ENCODE results near the gene DNHD1.

Gene DNHD1

DNA sequence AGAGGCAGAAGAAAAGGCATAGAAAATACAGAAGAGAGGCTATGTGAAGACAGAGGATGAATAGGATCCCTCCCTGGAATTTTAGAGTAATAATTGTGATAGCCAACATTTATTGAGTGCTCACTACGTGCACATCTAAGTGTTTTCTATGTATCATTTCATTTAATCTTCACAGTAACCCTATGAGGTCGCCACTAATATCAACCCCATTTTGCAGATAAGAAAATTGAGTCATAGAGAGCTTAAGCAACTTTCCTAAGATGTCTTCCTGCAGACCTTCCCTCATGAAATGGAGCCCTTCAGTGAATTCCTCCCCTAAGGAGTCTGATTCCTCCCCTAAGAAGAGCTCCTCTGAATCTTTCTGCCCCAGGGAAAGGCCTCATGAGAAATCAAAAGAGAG is 68.2 kb downstream of the DNHD1 start:
- no peaks in the 10 kb centered on the region for H3K9me3 ChIP-seq (ENCODE audit: control insufficient read depth in 1 of 2, low read length in 2 of 2)
- H3K4me3 ChIP-seq (ENCODE audit: low read depth in 1 of 2, low read length in 2 of 2) = no peak overlapping the region
- peaks cover 5 to 7% of the 10 kb centered on the region in 2 donors for H3K4me1 ChIP-seq (ENCODE audit: control insufficient read depth in 1 of 2, insufficient read depth in 2 of 2, low read length in 2 of 2)
- peaks cover 0 to 9% of the 10 kb centered on the region in 2 donors for H3K36me3 ChIP-seq (ENCODE audit: control insufficient read depth in 1 of 2, insufficient read depth in 2 of 2, low read length in 2 of 2)
- H3K27me3 ChIP-seq (ENCODE audit: low read depth, low read length) = no peaks in the 10 kb centered on the region
- no peak overlapping the region for H3K27ac ChIP-seq (ENCODE audit: low read length)

DNA sequence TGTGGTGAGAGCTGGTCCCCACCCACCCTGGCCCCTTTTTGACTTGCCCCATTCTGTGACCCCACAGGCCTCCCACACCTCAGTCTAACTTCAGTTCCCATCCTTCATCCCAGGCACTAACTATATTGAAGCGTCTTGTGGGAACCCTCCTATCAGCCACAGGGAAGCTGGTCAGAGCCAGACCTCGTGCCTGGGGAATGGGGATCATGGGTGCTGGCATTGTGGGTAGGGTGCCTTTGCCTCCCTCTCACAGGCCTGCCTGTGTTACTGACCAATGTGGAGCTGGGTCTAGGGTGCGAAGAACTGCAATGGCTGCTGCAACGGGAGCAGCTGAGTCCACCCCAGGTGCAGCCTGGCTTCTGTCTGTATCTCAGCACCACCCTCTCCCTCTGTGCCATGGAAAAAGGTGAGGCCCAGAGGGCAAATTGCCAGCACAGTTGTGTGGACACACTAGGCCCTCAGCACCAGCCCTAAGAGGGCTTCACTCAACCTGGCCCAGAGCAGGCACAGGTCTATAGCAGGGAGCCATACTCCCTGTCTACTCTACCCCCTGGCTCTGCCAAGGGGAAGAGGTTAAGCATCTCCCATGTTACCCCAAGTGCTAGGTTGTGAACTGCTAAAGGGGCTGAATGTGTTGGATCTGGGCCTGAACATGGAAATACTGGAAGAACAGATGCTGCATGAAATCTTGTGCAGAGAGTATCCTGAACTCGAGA is 69.1 kb downstream of the DNHD1 start:
- Histone ChIP-seq H3K36me3 (ENCODE audit: control insufficient read depth in 1 of 2, insufficient read depth in 2 of 2, low read length in 2 of 2) (peaks cover 0 to 9% of the 10 kb centered on the region in 2 donors), H3K4me1 (ENCODE audit: control insufficient read depth in 1 of 2, insufficient read depth in 2 of 2, low read length in 2 of 2) (peaks cover 5 to 14% of the 10 kb centered on the region in 2 donors), H3K4me3 (ENCODE audit: low read depth in 1 of 2, low read length in 2 of 2) (no peak overlapping the region), H3K27ac (ENCODE audit: low read length) (no peak overlapping the region), H3K27me3 (ENCODE audit: low read depth, low read length) (no peaks in the 10 kb centered on the region), H3K9me3 (ENCODE audit: control insufficient read depth in 1 of 2, low read length in 2 of 2) (no peaks in the 10 kb centered on the region)

DNA sequence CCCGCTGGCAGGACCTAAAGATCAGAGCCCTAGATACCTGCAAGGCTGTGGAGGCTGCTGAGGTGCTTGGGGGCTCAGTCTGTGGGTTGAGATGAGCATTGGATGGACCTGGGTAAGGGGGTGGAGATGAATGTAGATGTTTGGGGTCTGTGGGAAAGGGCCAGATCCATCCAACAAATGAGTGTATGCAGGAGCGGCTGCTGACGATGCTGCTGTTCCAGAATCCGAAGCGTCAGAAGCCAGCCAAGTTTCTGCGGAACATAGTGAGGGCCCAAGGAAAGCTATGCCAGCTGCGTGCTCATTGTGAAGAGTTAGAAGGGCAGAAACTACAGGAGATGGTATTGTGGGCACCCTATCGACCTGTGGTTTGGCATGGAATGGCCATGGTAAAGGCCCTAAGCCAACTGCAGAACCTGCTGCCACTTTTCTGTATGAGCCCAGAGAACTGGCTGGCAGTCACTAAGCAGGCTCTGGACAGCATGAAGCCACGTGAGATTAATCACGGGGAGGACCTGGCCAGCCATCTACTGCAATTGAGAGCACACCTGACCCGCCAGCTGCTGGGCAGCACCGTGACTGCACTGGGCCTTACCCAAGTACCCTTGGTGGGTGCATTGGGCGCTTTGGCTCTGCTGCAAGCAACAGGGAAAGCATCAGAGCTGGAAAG is 69.8 kb downstream of the DNHD1 start:
- H3K27me3 ChIP-seq (ENCODE audit: low read depth, low read length) = no peaks in the 10 kb centered on the region
- H3K9me3 ChIP-seq (ENCODE audit: control insufficient read depth in 1 of 2, low read length in 2 of 2) = no peaks in the 10 kb centered on the region
- H3K27ac ChIP-seq (ENCODE audit: low read length) = no peak overlapping the region
- no peak overlapping the region for H3K4me3 ChIP-seq (ENCODE audit: low read depth in 1 of 2, low read length in 2 of 2)
- H3K4me1 ChIP-seq (ENCODE audit: control insufficient read depth in 1 of 2, insufficient read depth in 2 of 2, low read length in 2 of 2) = peaks cover 5 to 20% of the 10 kb centered on the region in 2 donors
- peaks cover 0 to 7% of the 10 kb centered on the region in 2 donors for H3K36me3 ChIP-seq (ENCODE audit: control insufficient read depth in 1 of 2, insufficient read depth in 2 of 2, low read length in 2 of 2)

DNA sequence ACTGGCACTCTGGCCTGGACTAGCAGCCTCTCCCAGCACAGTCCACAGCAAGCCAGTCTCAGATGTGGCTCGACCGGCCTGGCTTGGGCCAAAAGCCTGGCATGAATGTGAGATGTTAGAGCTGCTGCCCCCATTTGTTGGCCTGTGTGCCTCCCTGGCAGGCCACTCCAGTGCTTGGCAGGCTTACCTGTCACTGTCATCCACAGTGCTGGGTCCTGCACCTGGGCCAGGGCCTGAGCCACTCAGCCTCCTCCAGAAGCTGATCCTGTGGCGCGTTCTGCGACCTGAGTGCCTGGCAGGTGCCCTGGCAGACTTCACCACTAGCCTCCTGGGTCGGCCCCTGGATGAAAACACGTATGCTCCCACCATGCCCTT is 70.3 kb downstream of the DNHD1 start:
- peaks cover 0 to 5% of the 10 kb centered on the region in 2 donors for H3K36me3 ChIP-seq (ENCODE audit: control insufficient read depth in 1 of 2, insufficient read depth in 2 of 2, low read length in 2 of 2)
- no peak overlapping the region for H3K27ac ChIP-seq (ENCODE audit: low read length)

DNA sequence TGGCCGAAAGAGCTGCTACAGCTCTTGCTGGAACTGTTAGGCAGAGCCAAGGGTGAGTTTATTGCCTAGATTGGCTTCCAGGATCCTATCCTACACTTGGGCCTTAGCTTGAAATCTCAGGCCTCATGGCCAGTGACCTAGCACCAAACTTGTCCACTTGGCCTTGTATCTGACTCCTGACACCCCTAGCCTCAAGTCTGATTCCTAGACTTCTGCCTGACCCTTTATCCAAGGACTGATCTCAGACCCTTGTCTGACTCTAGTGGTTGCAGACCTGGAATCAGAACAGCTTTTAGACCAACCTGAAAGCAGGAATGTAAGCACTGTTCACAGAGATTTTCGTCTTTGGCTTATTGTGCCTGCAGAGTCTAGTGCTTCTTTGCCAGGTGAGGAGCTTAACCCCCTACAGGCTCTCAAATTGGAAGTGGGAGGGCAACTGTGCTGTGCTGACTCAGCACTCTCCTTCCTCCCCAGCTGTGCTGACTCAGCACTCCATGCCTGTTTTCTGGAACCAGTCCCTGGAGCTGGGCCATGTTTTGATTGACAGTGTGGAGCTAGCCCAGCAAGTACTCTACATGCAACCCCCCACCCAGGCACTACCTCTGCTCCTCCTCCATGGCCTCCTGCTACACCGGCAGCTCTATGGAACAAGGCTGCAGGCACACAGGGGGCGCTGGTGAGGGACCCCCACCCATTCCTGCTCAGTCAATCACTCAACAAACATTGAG is 71.3 kb downstream of the DNHD1 start:
- H3K27ac ChIP-seq (ENCODE audit: low read length) = no peak overlapping the region
- no peaks in the 10 kb centered on the region for H3K9me3 ChIP-seq (ENCODE audit: control insufficient read depth in 1 of 2, low read length in 2 of 2)
- H3K4me1 ChIP-seq (ENCODE audit: control insufficient read depth in 1 of 2, insufficient read depth in 2 of 2, low read length in 2 of 2) = peaks cover 5 to 20% of the 10 kb centered on the region in 2 donors
- peaks cover 0 to 2% of the 10 kb centered on the region in 2 donors for H3K36me3 ChIP-seq (ENCODE audit: control insufficient read depth in 1 of 2, insufficient read depth in 2 of 2, low read length in 2 of 2)
- no peak overlapping the region for H3K4me3 ChIP-seq (ENCODE audit: low read depth in 1 of 2, low read length in 2 of 2)
- no peaks in the 10 kb centered on the region for H3K27me3 ChIP-seq (ENCODE audit: low read depth, low read length)

More for the DNA sequence above, 70.3 kb downstream of the DNHD1 start:
- H3K9me3 ChIP-seq (ENCODE audit: control insufficient read depth in 1 of 2, low read length in 2 of 2) = no peaks in the 10 kb centered on the region
- H3K4me1 ChIP-seq (ENCODE audit: control insufficient read depth in 1 of 2, insufficient read depth in 2 of 2, low read length in 2 of 2) = peaks cover 5 to 20% of the 10 kb centered on the region in 2 donors
- H3K4me3 ChIP-seq (ENCODE audit: low read depth in 1 of 2, low read length in 2 of 2) = no peak overlapping the region
- no peaks in the 10 kb centered on the region for H3K27me3 ChIP-seq (ENCODE audit: low read depth, low read length)

DNA sequence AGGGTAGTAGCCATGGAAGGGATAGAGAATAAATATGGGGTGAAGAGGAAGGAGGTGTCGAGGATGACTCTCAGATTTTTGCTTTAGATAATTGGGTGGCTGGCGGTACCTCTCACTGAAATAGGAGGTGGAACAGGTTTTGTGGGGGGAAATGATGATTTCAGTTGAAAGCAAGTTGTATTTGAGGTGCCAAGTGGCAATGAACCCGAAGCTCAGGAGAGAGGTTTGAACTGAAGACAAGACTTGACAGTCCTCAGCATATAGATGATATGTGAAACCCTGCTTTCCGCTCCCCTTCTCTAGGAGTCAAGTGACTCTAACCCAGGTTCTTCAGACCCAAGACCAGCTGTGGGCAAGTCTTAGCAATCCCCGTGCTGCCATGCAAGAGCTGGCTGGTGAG is 72.6 kb downstream of the DNHD1 start:
- Histone ChIP-seq H3K4me1 (ENCODE audit: control insufficient read depth in 1 of 2, insufficient read depth in 2 of 2, low read length in 2 of 2) (peaks cover 5 to 20% of the 10 kb centered on the region in 2 donors), H3K9me3 (ENCODE audit: control insufficient read depth in 1 of 2, low read length in 2 of 2) (no peaks in the 10 kb centered on the region), H3K27me3 (ENCODE audit: low read depth, low read length) (no peaks in the 10 kb centered on the region), H3K27ac (ENCODE audit: low read length) (no peak overlapping the region), H3K36me3 (ENCODE audit: control insufficient read depth in 1 of 2, insufficient read depth in 2 of 2, low read length in 2 of 2) (no peaks in the 10 kb centered on the region), H3K4me3 (ENCODE audit: low read depth in 1 of 2, low read length in 2 of 2) (no peak overlapping the region)

DNA sequence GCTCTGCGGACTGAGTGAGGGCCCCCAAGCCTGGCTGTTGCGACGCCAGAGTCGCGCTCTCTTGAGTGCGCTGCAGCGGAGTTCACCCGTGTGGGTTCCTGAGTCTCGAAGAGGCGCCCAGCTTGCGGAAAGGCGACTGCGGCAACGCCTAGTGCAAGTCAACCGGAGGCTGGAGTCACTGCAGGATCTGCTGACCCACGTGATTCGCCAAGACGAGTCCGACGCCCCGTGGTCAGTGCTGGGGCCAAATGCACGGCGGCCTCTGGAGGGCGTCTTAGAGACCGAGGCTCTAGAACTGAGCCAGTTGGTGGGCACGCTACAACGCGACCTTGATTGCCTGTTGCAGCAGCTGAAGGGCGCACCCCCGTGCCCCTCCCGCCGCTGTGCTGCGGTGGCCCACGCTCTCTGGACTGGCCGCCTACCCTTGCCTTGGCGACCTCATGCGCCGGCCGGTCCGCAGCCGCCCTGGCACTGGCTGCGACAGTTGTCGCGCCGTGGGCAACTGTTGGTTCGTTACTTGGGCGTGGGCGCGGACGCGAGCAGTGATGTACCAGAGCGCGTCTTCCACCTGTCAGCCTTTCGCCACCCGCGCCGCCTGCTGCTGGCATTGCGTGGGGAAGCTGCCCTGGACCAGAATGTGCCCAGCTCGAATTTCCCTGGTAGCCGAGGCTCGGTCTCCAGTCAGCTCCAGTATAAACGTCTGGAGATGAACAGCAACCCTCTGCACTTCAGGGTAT is 73.8 kb downstream of the DNHD1 start:
- Histone ChIP-seq H3K4me1 (ENCODE audit: control insufficient read depth in 1 of 2, insufficient read depth in 2 of 2, low read length in 2 of 2) (peaks cover 5 to 26% of the 10 kb centered on the region in 2 donors), H3K4me3 (ENCODE audit: low read depth in 1 of 2, low read length in 2 of 2) (peak overlapping the region in 1 of 2 donors; percentile 61), H3K36me3 (ENCODE audit: control insufficient read depth in 1 of 2, insufficient read depth in 2 of 2, low read length in 2 of 2) (no peaks in the 10 kb centered on the region), H3K27ac (ENCODE audit: low read length) (no peak overlapping the region), H3K9me3 (ENCODE audit: control insufficient read depth in 1 of 2, low read length in 2 of 2) (no peaks in the 10 kb centered on the region), H3K27me3 (ENCODE audit: low read depth, low read length) (no peaks in the 10 kb centered on the region)

DNA sequence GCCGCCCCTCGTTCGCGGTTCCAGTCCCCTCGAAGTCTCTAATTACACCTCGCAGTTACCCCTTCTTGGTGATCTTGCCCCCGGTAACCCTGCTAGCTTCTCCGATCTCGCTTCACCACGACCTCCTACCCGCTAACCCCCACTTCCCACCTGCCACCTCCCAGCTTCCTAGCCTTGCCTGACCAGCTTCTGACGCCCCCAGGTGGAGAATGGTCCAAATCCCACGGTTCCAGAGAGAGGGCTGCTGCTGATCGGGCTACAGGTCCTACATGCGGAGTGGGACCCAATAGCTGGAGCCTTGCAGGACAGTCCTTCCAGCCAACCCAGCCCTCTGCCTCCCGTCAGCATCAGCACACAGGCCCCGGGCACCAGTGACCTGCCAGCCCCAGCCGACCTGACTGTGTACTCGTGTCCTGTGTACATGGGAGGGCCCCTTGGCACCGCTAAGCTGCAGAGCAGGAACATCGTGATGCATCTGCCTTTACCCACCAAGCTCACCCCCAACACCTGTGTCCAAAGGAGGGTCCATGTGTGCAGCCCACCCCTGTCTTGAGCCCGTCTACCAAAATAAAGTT is 74.4 kb downstream of the DNHD1 start:
- H3K4me1 ChIP-seq (ENCODE audit: control insufficient read depth in 1 of 2, insufficient read depth in 2 of 2, low read length in 2 of 2) = peaks cover 5 to 32% of the 10 kb centered on the region in 2 donors
- no peaks in the 10 kb centered on the region for H3K36me3 ChIP-seq (ENCODE audit: control insufficient read depth in 1 of 2, insufficient read depth in 2 of 2, low read length in 2 of 2)
- H3K9me3 ChIP-seq (ENCODE audit: control insufficient read depth in 1 of 2, low read length in 2 of 2) = no peaks in the 10 kb centered on the region
- peak overlapping the region in 1 of 2 donors; percentile 61 for H3K4me3 ChIP-seq (ENCODE audit: low read depth in 1 of 2, low read length in 2 of 2)
- H3K27me3 ChIP-seq (ENCODE audit: low read depth, low read length) = no peaks in the 10 kb centered on the region
- H3K27ac ChIP-seq (ENCODE audit: low read length) = no peak overlapping the region

DNA sequence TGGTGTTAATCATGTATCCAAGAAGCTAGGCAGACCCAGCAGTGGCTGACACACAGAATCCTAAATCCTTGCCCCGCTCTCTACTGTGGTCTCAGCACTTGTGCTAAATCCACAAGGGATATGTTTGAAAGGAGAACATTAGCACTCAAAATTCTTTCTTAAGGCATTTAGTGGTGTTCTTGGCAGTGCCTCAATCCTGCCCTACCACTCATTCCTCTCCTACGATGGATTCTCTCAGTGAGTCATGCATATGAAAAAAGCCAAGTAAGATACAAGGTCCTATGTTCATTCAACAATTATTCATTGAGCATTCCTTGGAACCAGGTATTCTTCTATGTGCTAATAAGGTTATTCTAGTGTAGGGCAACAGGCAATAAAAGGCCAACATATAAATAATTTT is 75.1 kb downstream of the DNHD1 start:
- H3K36me3 ChIP-seq (ENCODE audit: control insufficient read depth in 1 of 2, insufficient read depth in 2 of 2, low read length in 2 of 2) = no peaks in the 10 kb centered on the region
- peaks cover 5 to 38% of the 10 kb centered on the region in 2 donors for H3K4me1 ChIP-seq (ENCODE audit: control insufficient read depth in 1 of 2, insufficient read depth in 2 of 2, low read length in 2 of 2)
- H3K4me3 ChIP-seq (ENCODE audit: low read depth in 1 of 2, low read length in 2 of 2) = no peak overlapping the region
- H3K27ac ChIP-seq (ENCODE audit: low read length) = no peak overlapping the region
- no peaks in the 10 kb centered on the region for H3K27me3 ChIP-seq (ENCODE audit: low read depth, low read length)
- no peaks in the 10 kb centered on the region for H3K9me3 ChIP-seq (ENCODE audit: control insufficient read depth in 1 of 2, low read length in 2 of 2)

DNA sequence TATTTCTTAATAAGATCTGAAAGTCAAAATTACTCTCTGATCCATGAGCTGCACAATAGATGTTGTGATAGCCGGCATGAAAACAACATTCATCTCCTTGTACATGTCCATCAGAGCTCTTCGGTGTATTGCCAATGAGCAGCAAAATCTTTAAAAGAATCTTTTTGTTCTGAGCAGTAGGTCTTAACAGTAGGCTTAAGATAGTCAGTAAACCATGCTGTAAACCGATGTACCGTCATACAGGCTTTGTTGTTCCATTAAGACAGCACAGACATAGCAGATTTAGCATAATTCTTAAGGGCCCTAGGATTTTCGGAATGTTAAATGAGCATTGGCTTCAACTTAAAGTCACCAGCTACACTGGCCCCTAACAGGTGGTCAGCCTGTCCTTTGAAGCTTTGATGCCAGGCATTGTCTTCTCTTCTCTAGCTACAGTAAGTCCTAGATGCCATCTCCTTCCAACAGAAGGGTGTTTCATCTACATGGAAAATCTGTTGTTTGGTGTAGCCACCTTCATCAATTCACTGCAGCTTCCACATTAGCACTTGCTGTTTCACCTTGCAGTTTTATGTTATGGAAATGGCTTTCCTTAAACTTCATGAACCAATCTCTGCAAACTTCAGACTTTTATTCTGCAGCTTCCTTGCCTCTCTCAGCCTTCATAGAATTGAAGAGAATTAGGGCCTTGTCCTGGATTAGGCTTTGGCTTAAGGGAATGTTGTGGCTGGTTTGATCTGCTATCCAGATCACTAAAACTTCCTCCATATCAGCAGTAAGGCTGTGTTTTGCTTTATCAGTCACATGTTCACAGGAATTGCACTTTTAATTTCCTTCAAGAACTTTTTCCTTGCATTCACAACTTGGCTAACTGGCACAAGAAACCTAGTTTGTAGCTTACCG is 78.0 kb downstream of the DNHD1 start:
- no peak overlapping the region for H3K4me3 ChIP-seq (ENCODE audit: low read depth in 1 of 2, low read length in 2 of 2)
- H3K9me3 ChIP-seq (ENCODE audit: control insufficient read depth in 1 of 2, low read length in 2 of 2) = no peaks in the 10 kb centered on the region
- H3K36me3 ChIP-seq (ENCODE audit: control insufficient read depth in 1 of 2, insufficient read depth in 2 of 2, low read length in 2 of 2) = no peaks in the 10 kb centered on the region
- H3K4me1 ChIP-seq (ENCODE audit: control insufficient read depth in 1 of 2, insufficient read depth in 2 of 2, low read length in 2 of 2) = peaks cover 6 to 33% of the 10 kb centered on the region in 2 donors
- H3K27me3 ChIP-seq (ENCODE audit: low read depth, low read length) = no peaks in the 10 kb centered on the region
- H3K27ac ChIP-seq (ENCODE audit: low read length) = no peak overlapping the region
